Small intestine (tissue), 7 donors: Measurements from ENCODE around the gene ARIH1. TPM values are rescaled to one million over a fixed set of nuclear protein-coding genes. Genes with fewer than 3 reads are reported as not detected.
A peak's percentile ranks its signal among the peaks of the same experiment; 100 is the strongest.

Experiments
- DNase-seq, 2 donors: peaks; one replicate each; pipeline versions ENCODE4 v3.0.0 to v3.0.0-alpha.2; 2013
- FAIRE-seq: peaks from 2 replicates; lab custom pipeline; 2012; peaks lifted over from hg19 to GRCh38; lab: Jason Lieb, UNC
- H3K27ac ChIP-seq, 3 donors: one replicate each; pipeline ENCODE4 v1.5.1; 2013; ENCODE audit warnings: low read length in 2 of 3, mild to moderate bottlenecking in 2 of 3, control low read depth in 1 of 3, inconsistent platforms in 1 of 3, low read depth in 1 of 3, moderate library complexity in 1 of 3
- H3K27me3 ChIP-seq, 3 donors: one replicate each; pipeline ENCODE4 v1.6.1; 2013; ENCODE audit warnings: low read length in 3 of 3, inconsistent platforms in 1 of 3; ENCODE audit not compliant: control insufficient read depth in 3 of 3, insufficient read depth in 3 of 3
- H3K36me3 ChIP-seq, 3 donors: one replicate each; pipeline ENCODE4 v1.6.1; 2013; ENCODE audit warnings: low read length in 3 of 3, inconsistent platforms in 1 of 3, low read depth in 1 of 3, mild to moderate bottlenecking in 1 of 3, moderate library complexity in 1 of 3; ENCODE audit not compliant: control insufficient read depth in 3 of 3, insufficient read depth in 2 of 3
- H3K4me1 ChIP-seq, 3 donors: one replicate each; pipeline ENCODE4 v1.6.1; 2013; ENCODE audit warnings: low read length in 2 of 3, inconsistent platforms in 1 of 3, low read depth in 1 of 3, mild to moderate bottlenecking in 1 of 3, moderate library complexity in 1 of 3; ENCODE audit not compliant: control insufficient read depth in 3 of 3, insufficient read depth in 2 of 3
- H3K4me3 ChIP-seq, 3 donors: one replicate each; pipeline ENCODE4 v1.5.1; 2013; ENCODE audit warnings: low read length in 3 of 3, control low read depth in 1 of 3, inconsistent platforms in 1 of 3, low read depth in 1 of 3, mild to moderate bottlenecking in 1 of 3, moderate library complexity in 1 of 3
- H3K9me3 ChIP-seq, 2 donors: one replicate each; pipeline ENCODE4 v1.6.1; 2013; ENCODE audit warnings: low read depth in 1 of 2, low read length in 1 of 2; ENCODE audit not compliant: control insufficient read depth in 2 of 2, insufficient read depth in 1 of 2
- WGBS, 3 donors: extraction: QIAGEN DNeasy Blood & Tissue Kit; methylation state at CpG; one replicate each; pipeline ENCODE4 v1.1.7; 2013; 5-methylcytosine and 5-hydroxymethylcytosine counted together
- polyA plus RNA-seq, 4 donors: library from polyadenylated mRNA; stranded (reverse) in 3 of 4; unstranded in 1 of 4; fragments of 200-250 nt in 3 of 4; fragments of 120-200 nt in 1 of 4; gene quantifications; one replicate each; pipeline versions ENCODE4 v1.2.1 to v1.2.3, GENCODE V29; 2013
- donor health status: healthy with polysubstance abuse.
- donor health status: control.
- donor health status: control.
- donor health status: Bipolar disorder and iron deficiency.
- donor health status: healthy.

Gene ARIH1
- polyA plus RNA-seq, 4 donors = 19.4 to 70.9 (median 24.3) TPM

DNA sequence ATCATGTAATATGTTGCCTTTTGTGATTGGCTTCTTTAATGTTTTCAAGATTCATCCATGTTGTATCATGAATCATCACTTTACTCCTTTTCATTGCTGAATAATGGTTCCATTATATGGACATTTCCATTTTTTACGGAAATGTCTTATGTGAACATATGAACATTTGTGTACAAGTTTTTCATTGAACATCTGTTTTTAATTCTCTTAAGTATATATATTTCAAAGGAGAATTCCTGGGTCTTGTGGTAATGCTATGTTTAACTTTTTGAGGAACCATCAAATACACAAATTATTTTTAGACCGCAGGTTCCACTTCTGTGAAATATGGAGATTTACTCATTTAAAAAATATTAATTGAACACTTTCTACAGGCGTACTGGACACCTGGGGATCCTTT is 85.7 kb downstream of the ARIH1 start:
- H3K36me3 ChIP-seq = peaks cover 6 to 18% (median 7%) of the 10 kb centered on the region in 3 donors
- H3K4me3 ChIP-seq = no peak overlapping the region
- H3K4me1 ChIP-seq = no peaks in the 10 kb centered on the region
- FAIRE-seq (no peak), DNase-seq (no peak)
- no peaks in the 10 kb centered on the region for H3K27me3 ChIP-seq
- H3K9me3 ChIP-seq = no peaks in the 10 kb centered on the region
- 87 to 97% (median 95%) methylated on average over 3 of the region's 3 CpGs for whole genome bisulfite sequencing, 3 donors
- no peak overlapping the region for H3K27ac ChIP-seq

DNA sequence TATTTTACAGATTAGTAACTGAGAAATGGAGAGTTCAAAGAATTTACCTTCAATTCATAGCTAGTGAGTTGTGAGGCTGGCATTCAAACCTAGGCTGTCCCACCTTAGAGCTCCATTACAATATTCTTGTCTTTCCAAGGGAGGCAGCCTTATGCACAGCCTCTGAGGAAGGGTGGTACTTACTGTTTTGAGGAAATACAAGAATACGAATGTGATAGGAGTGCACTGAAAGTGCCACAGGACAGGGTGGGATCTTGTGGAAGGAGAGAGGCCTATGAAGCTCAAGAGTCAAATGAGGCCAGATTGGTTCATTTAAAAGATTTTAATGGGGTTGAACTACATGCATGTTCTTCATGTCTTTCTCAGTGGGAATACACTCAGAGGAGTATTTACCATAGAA is 86.3 kb downstream of the ARIH1 start:
- Histone ChIP-seq H3K27me3 (no peaks in the 10 kb centered on the region), H3K4me3 (no peak overlapping the region), H3K36me3 (peaks cover 7 to 22% (median 11%) of the 10 kb centered on the region in 3 donors), H3K9me3 (no peaks in the 10 kb centered on the region), H3K27ac (no peak overlapping the region), H3K4me1 (no peaks in the 10 kb centered on the region)
- DNase-seq (no peak), FAIRE-seq (no peak)
- WGBS, 3 donors = 89 to 94% (median 90%) methylated on average over 1 of the region's 1 CpG

DNA sequence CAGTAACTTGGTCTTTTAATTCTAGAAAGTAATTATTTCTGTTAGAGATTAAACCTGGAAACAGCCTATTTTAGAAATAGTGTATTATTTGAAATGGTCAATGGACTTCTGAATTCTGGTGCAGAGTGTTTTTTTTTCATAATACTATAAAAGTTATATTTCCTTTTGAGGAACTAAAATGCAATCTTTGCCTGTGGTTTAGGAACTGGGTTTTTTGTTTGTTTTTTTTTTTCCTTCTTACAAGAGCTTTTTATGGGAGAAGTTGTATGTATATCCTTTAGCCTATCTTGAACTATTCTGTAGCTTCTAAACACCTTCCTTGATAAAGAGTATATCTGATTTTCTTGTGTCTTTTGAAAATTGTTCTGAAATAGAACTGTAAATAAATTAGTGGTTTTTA is 88.3 kb downstream of the ARIH1 start:
- H3K36me3 ChIP-seq = peaks cover 7 to 22% (median 11%) of the 10 kb centered on the region in 3 donors
- no peak for DNase-seq
- H3K4me1 ChIP-seq = peaks cover 0 to 3% (median 0%) of the 10 kb centered on the region in 3 donors
- no peak overlapping the region for H3K4me3 ChIP-seq
- FAIRE-seq = peak; percentile 59
- no peak overlapping the region for H3K27ac ChIP-seq
- H3K9me3 ChIP-seq = no peaks in the 10 kb centered on the region
- H3K27me3 ChIP-seq = no peaks in the 10 kb centered on the region

DNA sequence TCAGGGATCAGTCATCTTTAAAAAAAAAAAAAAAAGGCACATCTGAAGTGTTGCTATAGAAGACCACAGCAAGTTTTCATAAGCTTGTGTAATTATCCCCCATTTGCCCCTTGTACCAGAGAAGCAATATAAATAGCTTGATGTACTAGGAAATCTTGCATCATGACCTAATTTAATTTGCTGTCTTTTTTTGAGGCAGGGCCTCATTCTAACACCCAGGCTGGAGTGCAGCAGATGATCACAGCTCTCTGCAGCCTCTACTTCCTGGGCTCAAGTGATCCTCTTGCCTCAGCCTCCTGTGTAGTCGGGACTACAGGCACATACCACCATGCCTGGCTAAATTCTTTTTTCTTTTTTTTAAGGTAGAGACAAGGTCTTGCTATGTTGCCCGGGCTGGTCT is 88.7 kb downstream of the ARIH1 start:
- no peaks in the 10 kb centered on the region for H3K9me3 ChIP-seq
- peaks cover 7 to 22% (median 11%) of the 10 kb centered on the region in 3 donors for H3K36me3 ChIP-seq
- H3K4me1 ChIP-seq = peaks cover 0 to 5% (median 0%) of the 10 kb centered on the region in 3 donors
- FAIRE-seq (no peak), DNase-seq (peak in 1 of 2 donors; percentile 7)
- H3K4me3 ChIP-seq = no peak overlapping the region
- H3K27me3 ChIP-seq = no peaks in the 10 kb centered on the region
- H3K27ac ChIP-seq = no peak overlapping the region
- 98 to 100% (median 99%) methylated on average over 2 of the region's 2 CpGs for WGBS, 3 donors

DNA sequence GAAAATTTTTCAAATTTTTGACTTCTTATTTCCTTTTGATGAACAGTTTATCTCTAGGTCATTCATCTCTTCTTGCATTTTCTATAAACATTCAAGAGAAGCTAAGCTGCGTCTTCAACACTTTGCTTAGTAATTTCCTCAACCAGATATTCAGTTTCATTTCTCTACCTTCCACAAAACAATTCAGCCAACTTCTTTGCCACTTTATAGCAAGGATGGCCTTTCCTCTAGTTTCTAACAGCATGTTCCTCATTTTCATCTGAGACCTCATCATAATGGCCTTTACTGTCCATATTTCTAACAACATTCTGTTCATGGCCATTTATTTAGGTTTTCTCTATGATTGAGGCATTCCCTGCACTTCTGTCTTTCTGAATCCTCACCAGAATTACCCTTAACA is 90.0 kb downstream of the ARIH1 start:
- no peak overlapping the region for H3K4me3 ChIP-seq
- no peak overlapping the region for H3K27ac ChIP-seq
- H3K36me3 ChIP-seq = peaks cover 7 to 21% (median 11%) of the 10 kb centered on the region in 3 donors
- no peak for DNase-seq
- 76 to 94% (median 85%) methylated on average over 1 of the region's 1 CpG for WGBS, 3 donors
- no peak for FAIRE-seq
- H3K4me1 ChIP-seq = peaks cover 0 to 5% (median 0%) of the 10 kb centered on the region in 3 donors
- H3K27me3 ChIP-seq = no peaks in the 10 kb centered on the region
- H3K9me3 ChIP-seq = no peaks in the 10 kb centered on the region

DNA sequence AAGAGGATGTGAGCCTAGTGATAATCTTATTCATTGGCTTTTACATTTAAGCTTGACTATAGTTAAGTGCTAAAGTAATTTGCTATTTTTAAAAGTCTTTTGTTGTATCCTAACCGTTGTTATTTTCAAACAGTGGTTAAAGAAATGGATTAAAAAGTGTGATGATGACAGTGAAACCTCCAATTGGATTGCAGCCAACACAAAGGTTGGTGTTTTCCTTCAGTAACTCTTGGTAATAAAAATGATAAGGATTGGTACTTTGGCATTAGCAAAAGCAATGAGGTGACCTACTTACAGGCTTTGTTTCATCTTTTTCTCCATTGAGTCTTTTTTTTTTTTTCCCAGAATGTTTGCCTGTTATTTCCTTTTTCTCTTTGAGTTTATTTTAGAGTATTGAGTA is 92.8 kb downstream of the ARIH1 start:
- no peaks in the 10 kb centered on the region for H3K9me3 ChIP-seq
- H3K4me1 ChIP-seq = peaks cover 0 to 5% (median 0%) of the 10 kb centered on the region in 3 donors
- FAIRE-seq (peak; percentile 61), DNase-seq (peak; percentile 73)
- H3K4me3 ChIP-seq = no peak overlapping the region
- peaks cover 7 to 17% (median 11%) of the 10 kb centered on the region in 3 donors for H3K36me3 ChIP-seq
- peak overlapping the region in 1 of 3 donors; percentile 20 for H3K27ac ChIP-seq
- H3K27me3 ChIP-seq = no peaks in the 10 kb centered on the region
- 8 to 47% (median 31%) methylated on average over 1 of the region's 1 CpG for WGBS, 3 donors

DNA sequence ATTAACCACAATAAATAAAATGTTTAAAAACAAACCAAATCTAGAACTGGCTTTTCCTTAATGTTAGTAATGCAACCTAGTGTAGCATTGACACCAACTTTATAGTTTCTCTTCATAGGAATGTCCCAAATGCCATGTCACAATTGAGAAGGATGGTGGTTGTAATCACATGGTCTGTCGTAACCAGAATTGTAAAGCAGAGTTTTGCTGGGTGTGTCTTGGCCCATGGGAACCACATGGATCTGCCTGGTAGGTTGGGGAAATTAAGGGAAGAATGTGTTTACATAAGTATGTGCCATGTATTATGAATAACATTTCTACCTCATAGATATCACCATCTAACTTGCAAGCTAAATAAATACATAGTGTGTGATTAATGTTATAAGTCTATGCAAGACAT is 95.9 kb downstream of the ARIH1 start:
- DNase-seq (no peak), FAIRE-seq (no peak)
- WGBS, 3 donors = 97 to 100% (median 97%) methylated on average over 1 of the region's 1 CpG
- Histone ChIP-seq H3K4me3 (no peak overlapping the region), H3K27ac (no peak overlapping the region), H3K27me3 (no peaks in the 10 kb centered on the region), H3K9me3 (no peaks in the 10 kb centered on the region), H3K4me1 (peaks cover 0 to 5% (median 0%) of the 10 kb centered on the region in 3 donors), H3K36me3 (peaks cover 2 to 22% (median 10%) of the 10 kb centered on the region in 3 donors)

DNA sequence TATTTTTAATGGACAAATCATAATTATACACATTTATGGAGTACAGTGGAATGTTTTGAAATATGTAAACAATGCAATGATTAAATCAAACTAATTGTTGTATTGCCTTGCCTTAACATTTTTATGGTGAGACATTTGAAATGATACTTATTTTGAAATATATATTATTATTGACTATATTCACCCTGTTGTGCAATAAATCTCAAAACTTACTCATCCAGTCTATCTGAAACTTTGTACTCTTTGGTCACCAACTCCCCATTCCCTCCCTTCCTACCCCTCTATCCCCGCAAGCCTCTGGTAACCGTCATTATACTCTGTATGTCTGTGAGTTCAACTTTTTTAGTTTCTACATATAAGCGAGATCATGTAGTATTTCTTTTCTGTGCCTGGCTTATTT is 105.7 kb downstream of the ARIH1 start:
- H3K36me3 ChIP-seq = peaks cover 16 to 30% (median 29%) of the 10 kb centered on the region in 3 donors
- no peaks in the 10 kb centered on the region for H3K27me3 ChIP-seq
- FAIRE-seq = no peak
- WGBS, 3 donors = 97 to 99% (median 98%) methylated on average over 3 of the region's 3 CpGs
- H3K27ac ChIP-seq = no peak overlapping the region
- no peak for DNase-seq
- H3K9me3 ChIP-seq = peaks cover 0 to 9% of the 10 kb centered on the region in 2 donors
- H3K4me1 ChIP-seq = no peaks in the 10 kb centered on the region
- H3K4me3 ChIP-seq = no peak overlapping the region

DNA sequence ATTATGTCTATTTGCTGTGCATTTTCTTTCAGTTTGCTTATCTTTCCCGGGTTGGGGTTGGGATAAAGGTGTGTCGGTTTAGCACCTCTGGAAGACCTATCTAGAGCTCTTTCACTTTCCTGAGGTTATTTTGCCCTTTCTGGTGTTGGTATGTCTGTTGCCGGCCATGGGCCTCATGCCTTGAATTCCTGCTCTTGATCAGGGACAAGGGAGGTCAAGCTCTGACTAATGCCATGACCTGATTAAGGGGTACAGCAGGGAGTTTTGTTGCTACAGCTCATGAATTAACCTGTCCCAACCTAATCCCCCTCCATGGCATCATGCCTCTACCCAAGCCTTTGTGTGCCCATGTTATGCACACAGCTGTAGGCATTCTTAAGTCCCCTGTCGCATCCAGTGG is 109.9 kb downstream of the ARIH1 start:
- H3K4me3 ChIP-seq = no peak overlapping the region
- H3K9me3 ChIP-seq = no peaks in the 10 kb centered on the region
- no peaks in the 10 kb centered on the region for H3K4me1 ChIP-seq
- DNase-seq (no peak), FAIRE-seq (no peak)
- H3K36me3 ChIP-seq = peaks cover 7 to 22% (median 9%) of the 10 kb centered on the region in 3 donors
- WGBS, 3 donors = 75 to 81% (median 77%) methylated on average over 4 of the region's 4 CpGs
- H3K27me3 ChIP-seq = no peaks in the 10 kb centered on the region
- H3K27ac ChIP-seq = no peak overlapping the region
